ENCODE results near the gene VKORC1.

The VKORC1 gene

GRCh38 chr16:31085873-31086628 is 8.5 kb downstream of the VKORC1 start:
- H3K36me3 ChIP-seq (ENCODE audit: low read length) = no peaks in the 10 kb centered on the region
- no peak overlapping the region for H3K4me3 ChIP-seq (ENCODE audit: insufficient read depth, low read length, poor library complexity, severe bottlenecking)
- no peak overlapping the region for H3K27ac ChIP-seq (ENCODE audit: low read depth, low read length)

GRCh38 chr16:31085411-31085810 is 9.2 kb downstream of the VKORC1 start:
- no peak overlapping the region for H3K27ac ChIP-seq (ENCODE audit: low read depth, low read length)
- H2AFZ ChIP-seq (ENCODE audit: low read depth, low read length, severe bottlenecking) = no peak overlapping the region
- H3K9me3 ChIP-seq (ENCODE audit: insufficient read depth, low read length) = no peaks in the 10 kb centered on the region
- H3K4me2 ChIP-seq (ENCODE audit: low read depth, low read length, poor library complexity, severe bottlenecking) = no peak overlapping the region
- no peaks in the 10 kb centered on the region for H3K27me3 ChIP-seq (ENCODE audit: low read length)
- TF ChIP-seq CTCF (IDR thresholded peaks at IDR 0.05; ENCODE audit: insufficient read depth, low read length, poor library complexity, severe bottlenecking) = no peak
- no peak for TF ChIP-seq EZH2phosphoT487 (conservative IDR thresholded peaks at IDR 0.05; ENCODE audit: low read length)
- H3K4me3 ChIP-seq (ENCODE audit: insufficient read depth, low read length, poor library complexity, severe bottlenecking) = no peak overlapping the region
- H3F3A ChIP-seq (ENCODE audit: insufficient read depth) = no peaks in the 10 kb centered on the region
- H3K9ac ChIP-seq (ENCODE audit: low read length) = no peak overlapping the region
- no peaks in the 10 kb centered on the region for H3K36me3 ChIP-seq (ENCODE audit: low read length)
- no peaks in the 10 kb centered on the region for H4K20me1 ChIP-seq (ENCODE audit: low read depth, low read length)
- H3K9me2 ChIP-seq (replicated peaks; ENCODE audit: insufficient read depth, low read length) = no peaks in the 10 kb centered on the region
- no peaks in the 10 kb centered on the region for H3K79me2 ChIP-seq (ENCODE audit: insufficient read depth, low read length)

More at GRCh38 chr16:31085873-31086628, 8.5 kb downstream of the VKORC1 start:
- no peaks in the 10 kb centered on the region for H3K9me2 ChIP-seq (replicated peaks; ENCODE audit: insufficient read depth, low read length)
- no peak overlapping the region for H3K4me2 ChIP-seq (ENCODE audit: low read depth, low read length, poor library complexity, severe bottlenecking)
- no peaks in the 10 kb centered on the region; the same call in 1 of the 2 replicates for H3K79me2 ChIP-seq (ENCODE audit: insufficient read depth, low read length)
- TF ChIP-seq EZH2phosphoT487 (conservative IDR thresholded peaks at IDR 0.05; ENCODE audit: low read length) (no peak), CTCF (IDR thresholded peaks at IDR 0.05; ENCODE audit: insufficient read depth, low read length, poor library complexity, severe bottlenecking) (no peak)
- H2AFZ ChIP-seq (ENCODE audit: low read depth, low read length, severe bottlenecking) = no peak overlapping the region
- no peak overlapping the region for H3K9ac ChIP-seq (ENCODE audit: low read length)
- no peaks in the 10 kb centered on the region for H3K27me3 ChIP-seq (ENCODE audit: low read length)
- no peaks in the 10 kb centered on the region for H4K20me1 ChIP-seq (ENCODE audit: low read depth, low read length)
- no peaks in the 10 kb centered on the region for H3K9me3 ChIP-seq (ENCODE audit: insufficient read depth, low read length)
- no peaks in the 10 kb centered on the region for H3F3A ChIP-seq (ENCODE audit: insufficient read depth)

- H3K4me2 ChIP-seq (ENCODE audit: low read depth, low read length, poor library complexity, severe bottlenecking) = no peak overlapping the region
- H4K20me1 ChIP-seq (ENCODE audit: low read depth, low read length) = no peaks in the 10 kb centered on the region
- H3K9ac ChIP-seq (ENCODE audit: low read length) = no peak overlapping the region
- H3K27me3 ChIP-seq (ENCODE audit: low read length) = no peaks in the 10 kb centered on the region
- H3K27ac ChIP-seq (ENCODE audit: low read depth, low read length) = no peak overlapping the region
- no peaks in the 10 kb centered on the region for H3K9me3 ChIP-seq (ENCODE audit: insufficient read depth, low read length)
- no peaks in the 10 kb centered on the region for H3K36me3 ChIP-seq (ENCODE audit: low read length)
- TF ChIP-seq CTCF (IDR thresholded peaks at IDR 0.05; ENCODE audit: insufficient read depth, low read length, poor library complexity, severe bottlenecking) = no peak
- no peak for TF ChIP-seq EZH2phosphoT487 (conservative IDR thresholded peaks at IDR 0.05; ENCODE audit: low read length)
- H3K4me3 ChIP-seq (ENCODE audit: insufficient read depth, low read length, poor library complexity, severe bottlenecking) = no peak overlapping the region
- no peaks in the 10 kb centered on the region for H3K9me2 ChIP-seq (replicated peaks; ENCODE audit: insufficient read depth, low read length)
- no peaks in the 10 kb centered on the region; the same call in 1 of the 2 replicates for H3K79me2 ChIP-seq (ENCODE audit: insufficient read depth, low read length)
- H2AFZ ChIP-seq (ENCODE audit: low read depth, low read length, severe bottlenecking) = no peak overlapping the region
- no peaks in the 10 kb centered on the region for H3F3A ChIP-seq (ENCODE audit: insufficient read depth)
These were observed 9.9 kb downstream of the VKORC1 start for GRCh38 chr16:31084584-31085302.

All from SU-DHL-6 (cell line).